Measurements from ENCODE around the gene CEACAM20. TPM values are rescaled to one million over a fixed set of nuclear protein-coding genes. Genes with fewer than 3 reads are reported as not detected.
"Not testable (repeated sequence)": the region's sequence is repeated elsewhere in the genome, so short reads cannot be mapped to it uniquely, and the experiment has no call there.

CEACAM20 gene
- total RNA-seq, 1 donor from 2014 or later: not detected

GRCh38 chr19:44570984-44571684, 41.7 kb upstream of the CEACAM20 start:
- Histone ChIP-seq H3K4me1 (no peaks in the 10 kb centered on the region), H3K4me3 (no peak overlapping the region), H3K27ac (no peak overlapping the region), H4K20me1 (ENCODE audit: low read depth) (no peaks in the 10 kb centered on the region), H3F3A (ENCODE audit: low read depth) (no peaks in the 10 kb centered on the region), H3K9ac (no peak overlapping the region), H2AFZ (replicated peaks) (peak overlapping the region; percentile 46), H3K36me3 (no peaks in the 10 kb centered on the region), H3K4me2 (no peak overlapping the region), H3K27me3 (peaks cover 18% of the 10 kb centered on the region), H3K79me2 (ENCODE audit: low read depth) (no peaks in the 10 kb centered on the region), H3K9me3 (ENCODE audit: low read depth) (no peaks in the 10 kb centered on the region)
- TF ChIP-seq CTCF (IDR thresholded peaks at IDR 0.05) (peak; percentile 83), EZH2phosphoT487 (IDR thresholded peaks at IDR 0.05) (no peak)
- Mint-ChIP-seq H3K36me3 (no peaks in the 10 kb centered on the region), H3K27me3 (ENCODE audit: insufficient read depth, low read depth) (no peaks in the 10 kb centered on the region), H3K9me3 (peaks cover 3% of the 10 kb centered on the region), H3K27ac (no peak overlapping the region), H3K4me1 (peaks cover 23% of the 10 kb centered on the region), H3K4me3 (no peak overlapping the region)
- DNase-seq (ENCODE audit: low spot score): peak; percentile 86

DNA sequence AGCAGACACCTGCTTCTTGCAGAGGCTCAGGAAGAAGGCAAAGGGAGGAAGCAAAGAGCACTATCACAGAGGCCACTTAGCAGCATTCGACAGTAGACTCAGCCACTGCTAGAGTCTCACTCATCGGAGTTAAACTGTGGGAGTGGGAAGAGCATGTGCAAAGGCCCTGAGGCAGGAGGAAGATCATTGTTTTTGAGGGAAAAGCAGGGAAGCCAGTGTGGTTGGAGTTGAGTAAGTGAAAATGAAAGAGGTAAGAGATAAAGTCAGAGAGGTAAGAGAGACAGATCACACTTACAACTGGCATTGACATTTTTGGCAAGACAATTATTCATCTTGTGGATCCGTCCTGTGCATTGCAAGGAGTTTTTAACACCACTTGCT, 41.1 kb upstream of the CEACAM20 start:
- Histone ChIP-seq H3K27me3 (peaks cover 18% of the 10 kb centered on the region), H3K4me2 (no peak overlapping the region), H3K9me3 (ENCODE audit: low read depth) (no peaks in the 10 kb centered on the region), H3K36me3 (no peaks in the 10 kb centered on the region), H2AFZ (replicated peaks) (no peak overlapping the region), H3K27ac (no peak overlapping the region), H3K4me1 (no peaks in the 10 kb centered on the region), H4K20me1 (ENCODE audit: low read depth) (no peaks in the 10 kb centered on the region), H3K4me3 (no peak overlapping the region), H3F3A (ENCODE audit: low read depth) (no peaks in the 10 kb centered on the region), H3K9ac (no peak overlapping the region), H3K79me2 (ENCODE audit: low read depth) (no peaks in the 10 kb centered on the region)
- TF ChIP-seq EZH2 (IDR thresholded peaks at IDR 0.05): no peak
- TF ChIP-seq EZH2phosphoT487 (IDR thresholded peaks at IDR 0.05): no peak
- DNase-seq (ENCODE audit: low spot score): no peak
- Mint-ChIP-seq H3K27ac (no peak overlapping the region), H3K36me3 (no peaks in the 10 kb centered on the region), H3K27me3 (ENCODE audit: insufficient read depth, low read depth) (no peaks in the 10 kb centered on the region), H3K9me3 (peaks cover 3% of the 10 kb centered on the region), H3K4me3 (no peak overlapping the region), H3K4me1 (peaks cover 23% of the 10 kb centered on the region)

GRCh38 chr19:44567745-44568144, 38.3 kb upstream of the CEACAM20 start:
- no peak for TF ChIP-seq EZH2 (IDR thresholded peaks at IDR 0.05)
- no peak overlapping the region for H3K4me3 ChIP-seq
- peaks cover 18% of the 10 kb centered on the region for H3K27me3 ChIP-seq
- no peak for DNase-seq (ENCODE audit: low spot score)
- no peak overlapping the region for H3K27ac ChIP-seq
- H3K79me2 ChIP-seq (ENCODE audit: low read depth): no peaks in the 10 kb centered on the region
- no peaks in the 10 kb centered on the region for H3F3A ChIP-seq (ENCODE audit: low read depth)
- no peaks in the 10 kb centered on the region for H4K20me1 ChIP-seq (ENCODE audit: low read depth)
- Mint-ChIP-seq H3K4me3 (no peak overlapping the region), H3K27me3 (ENCODE audit: insufficient read depth, low read depth) (no peaks in the 10 kb centered on the region), H3K27ac (no peak overlapping the region), H3K9me3 (no peaks in the 10 kb centered on the region), H3K36me3 (no peaks in the 10 kb centered on the region), H3K4me1 (no peaks in the 10 kb centered on the region)
- H3K9me3 ChIP-seq (ENCODE audit: low read depth): no peaks in the 10 kb centered on the region
- H3K9ac ChIP-seq: no peak overlapping the region
- H3K4me2 ChIP-seq: no peak overlapping the region
- H3K36me3 ChIP-seq: no peaks in the 10 kb centered on the region
- no peak overlapping the region for H2AFZ ChIP-seq (replicated peaks)
- H3K4me1 ChIP-seq: no peaks in the 10 kb centered on the region

DNA sequence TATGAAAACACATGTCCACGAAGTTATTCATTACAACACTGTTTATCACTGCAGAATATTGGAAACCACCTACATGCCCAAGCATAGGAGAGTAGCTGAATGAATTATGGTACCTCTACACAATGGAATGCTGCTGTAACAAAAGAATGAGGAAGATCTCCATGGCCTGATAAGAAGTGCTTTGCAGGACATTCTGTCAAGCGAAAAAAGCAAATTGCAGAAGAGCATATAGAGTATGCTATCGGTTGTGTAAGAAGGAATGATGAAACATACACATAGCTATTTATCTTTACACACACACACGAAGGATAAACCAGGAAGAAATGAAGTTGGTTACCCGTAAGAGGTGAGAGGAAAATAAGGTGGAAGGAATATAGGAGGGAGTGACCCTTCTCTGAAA, 37.5 kb upstream of the CEACAM20 start:
- H3K27ac Mint-ChIP-seq: no peak overlapping the region
- H3K9me3 ChIP-seq (ENCODE audit: low read depth): no peaks in the 10 kb centered on the region
- no peaks in the 10 kb centered on the region for H3K27me3 Mint-ChIP-seq (ENCODE audit: insufficient read depth, low read depth)

DNA sequence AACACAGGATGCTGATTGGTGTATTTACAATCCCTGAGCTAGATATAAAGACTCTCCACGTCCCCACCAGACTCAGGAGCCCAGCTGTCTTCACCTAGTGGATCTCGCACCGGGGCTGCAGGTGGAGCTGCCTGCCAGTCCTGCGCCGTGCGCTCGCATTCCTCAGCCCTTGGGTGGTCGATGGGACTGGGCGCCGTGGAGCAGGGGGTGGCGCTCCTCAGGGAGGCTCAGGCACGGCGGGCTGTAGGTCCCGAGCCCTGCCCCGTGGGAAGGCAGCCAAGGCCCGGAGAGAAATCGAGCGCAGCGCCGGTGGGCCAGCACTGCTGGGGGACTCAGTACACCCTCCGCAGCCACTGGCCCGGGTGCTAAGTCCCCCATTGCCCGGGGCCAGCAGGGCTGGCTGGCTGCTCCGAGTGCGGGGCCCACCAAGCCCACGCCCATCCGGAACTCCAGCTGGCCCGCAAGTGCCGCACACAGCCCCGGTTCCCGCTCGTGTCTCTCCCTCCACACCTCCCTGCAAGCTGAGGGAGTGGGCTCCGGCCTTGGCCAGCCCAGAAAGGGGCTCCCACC, 33.7 kb upstream of the CEACAM20 start:
- not testable (repeated sequence) for H3K36me3 Mint-ChIP-seq; H3K4me1 Mint-ChIP-seq; H3K4me2 ChIP-seq; H3F3A ChIP-seq (ENCODE audit: low read depth); H3K4me3 ChIP-seq; H3K27ac Mint-ChIP-seq; DNase-seq (ENCODE audit: low spot score); H3K4me3 Mint-ChIP-seq; H3K9ac ChIP-seq; H3K4me1 ChIP-seq; H3K79me2 ChIP-seq (ENCODE audit: low read depth); H4K20me1 ChIP-seq (ENCODE audit: low read depth); H3K9me3 ChIP-seq (ENCODE audit: low read depth); H2AFZ ChIP-seq (replicated peaks); H3K36me3 ChIP-seq; H3K27ac ChIP-seq; H3K9me3 Mint-ChIP-seq; H3K27me3 Mint-ChIP-seq (ENCODE audit: insufficient read depth, low read depth)
- H3K27me3 ChIP-seq: peaks cover 17% of the 10 kb centered on the region

More for the DNA sequence above, 37.5 kb upstream of the CEACAM20 start:
- H2AFZ ChIP-seq (replicated peaks): no peak overlapping the region
- TF ChIP-seq EZH2phosphoT487 (IDR thresholded peaks at IDR 0.05) (no peak), EZH2 (IDR thresholded peaks at IDR 0.05) (no peak), CTCF (IDR thresholded peaks at IDR 0.05) (no peak)
- no peak overlapping the region for H3K4me3 ChIP-seq
- H3K27ac ChIP-seq: no peak overlapping the region
- Mint-ChIP-seq H3K9me3 (no peaks in the 10 kb centered on the region), H3K4me3 (no peak overlapping the region), H3K36me3 (no peaks in the 10 kb centered on the region), H3K4me1 (no peaks in the 10 kb centered on the region)
- DNase-seq (ENCODE audit: low spot score): no peak
- H3K79me2 ChIP-seq (ENCODE audit: low read depth): no peaks in the 10 kb centered on the region
- H3F3A ChIP-seq (ENCODE audit: low read depth): no peaks in the 10 kb centered on the region
- no peaks in the 10 kb centered on the region for H4K20me1 ChIP-seq (ENCODE audit: low read depth)
- H3K27me3 ChIP-seq: peaks cover 18% of the 10 kb centered on the region
- no peak overlapping the region for H3K9ac ChIP-seq
- no peak overlapping the region for H3K4me2 ChIP-seq
- no peaks in the 10 kb centered on the region for H3K36me3 ChIP-seq
- no peaks in the 10 kb centered on the region for H3K4me1 ChIP-seq
